AG09319 (cell line): ENCODE measurements around the gene PPHLN1.

Experiments used
- DNase-seq: peaks from one replicate; pipeline ENCODE4 v3.0.0-alpha.2; 2010; ENCODE audit warnings: low read depth; ENCODE audit errors: extremely low read depth
- CTCF ChIP-seq: IDR thresholded peaks from 2 replicates; pipeline ENCODE4 v1.5.1; 2011; ENCODE audit warnings: low read depth, mild to moderate bottlenecking, inconsistent platforms, low read length, moderate library complexity

PPHLN1 gene

GRCh38 chr12:42422785-42423184, 96.8 kb downstream of the PPHLN1 start:
- TF ChIP-seq CTCF: no peak
- no peak for DNase-seq

DNA sequence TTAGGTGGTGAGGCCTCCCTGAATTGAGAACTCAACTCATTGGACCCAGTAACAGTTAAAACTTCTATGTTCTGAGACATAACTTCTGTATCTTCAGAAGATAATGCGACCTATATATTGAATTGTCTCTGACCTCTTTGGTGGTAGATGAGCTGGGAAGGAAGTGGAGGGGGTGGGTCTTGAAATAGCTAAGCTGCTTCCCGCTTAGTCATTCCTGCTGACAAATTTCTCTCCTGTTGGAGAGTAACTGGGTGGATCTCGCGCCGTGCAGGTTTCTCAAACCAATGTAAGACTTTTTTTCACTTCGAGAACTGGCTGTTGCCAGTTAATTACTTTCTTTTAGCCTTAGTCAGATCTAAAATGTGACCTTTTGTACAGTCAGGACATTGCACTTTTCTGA, 100.8 kb downstream of the PPHLN1 start:
- DNase-seq: no peak
- no peak for TF ChIP-seq CTCF

DNA sequence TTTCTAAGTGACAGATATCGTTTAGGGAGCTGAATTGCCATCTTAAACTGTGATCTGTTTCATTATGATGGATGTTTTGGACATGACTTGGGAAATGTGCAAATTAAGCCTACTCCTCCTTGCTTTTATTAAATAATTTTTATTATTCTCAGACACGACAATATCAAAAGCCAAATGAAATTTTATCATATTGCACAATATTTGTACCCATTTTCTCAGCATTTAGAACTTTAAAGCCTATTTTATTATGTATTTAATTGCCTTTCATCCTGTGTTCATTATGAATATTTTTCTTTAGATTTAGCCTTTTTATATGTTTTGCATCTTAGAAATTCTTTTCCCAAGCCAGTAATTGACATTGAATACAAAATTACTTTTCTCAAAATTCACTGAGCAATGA, 102.9 kb downstream of the PPHLN1 start:
- no peak for TF ChIP-seq CTCF
- no peak for DNase-seq

DNA sequence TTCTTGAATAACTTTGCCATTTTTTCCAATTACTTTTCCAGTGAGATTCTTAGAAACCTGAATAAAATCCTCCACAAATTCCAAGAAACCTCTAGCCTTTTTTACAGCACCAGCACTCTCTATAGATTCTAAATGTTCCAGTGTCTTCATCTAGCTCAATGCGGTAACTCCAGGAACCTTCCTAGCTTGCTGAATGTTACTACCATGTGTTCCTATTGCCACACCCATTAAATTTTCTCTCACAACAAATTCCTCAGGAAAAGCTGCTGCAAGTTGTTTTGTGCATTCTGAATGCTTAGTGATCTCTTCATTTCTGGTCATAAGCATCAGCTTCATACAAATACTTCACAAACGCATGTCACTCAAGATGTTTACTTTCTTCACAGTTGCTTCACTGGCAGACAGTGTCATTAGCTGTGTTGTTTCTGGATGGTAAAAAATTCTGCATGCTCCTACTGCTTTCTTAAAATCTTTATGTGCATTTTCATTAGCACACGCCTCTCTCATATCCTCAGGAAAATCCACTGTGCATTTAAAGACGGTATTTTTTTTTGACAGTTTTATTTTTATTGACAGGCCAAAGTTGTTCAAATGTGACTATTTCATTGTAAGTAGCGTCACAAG, 106.7 kb downstream of the PPHLN1 start:
- no peak for TF ChIP-seq CTCF
- DNase-seq: no peak

- TF ChIP-seq CTCF: no peak
- no peak for DNase-seq
Observed at GRCh38 chr12:42440608-42441007, 114.6 kb downstream of the PPHLN1 start.

- no peak for TF ChIP-seq CTCF
Observed at GRCh38 chr12:42442311-42442759, 116.4 kb downstream of the PPHLN1 start.

GRCh38 chr12:42442888-42443287, 116.9 kb downstream of the PPHLN1 start:
- DNase-seq: no peak
- TF ChIP-seq CTCF: no peak

More at GRCh38 chr12:42442311-42442759, 116.4 kb downstream of the PPHLN1 start:
- no peak for DNase-seq
